ENCODE data around the gene ETS1. TPM values are rescaled to one million over a fixed set of nuclear protein-coding genes. Genes with fewer than 3 reads are reported as not detected.

ETS1 gene
- total and polyA plus RNA-seq, 12 donors, result 9.6 to 61.7 (median 43.1) TPM

DNA sequence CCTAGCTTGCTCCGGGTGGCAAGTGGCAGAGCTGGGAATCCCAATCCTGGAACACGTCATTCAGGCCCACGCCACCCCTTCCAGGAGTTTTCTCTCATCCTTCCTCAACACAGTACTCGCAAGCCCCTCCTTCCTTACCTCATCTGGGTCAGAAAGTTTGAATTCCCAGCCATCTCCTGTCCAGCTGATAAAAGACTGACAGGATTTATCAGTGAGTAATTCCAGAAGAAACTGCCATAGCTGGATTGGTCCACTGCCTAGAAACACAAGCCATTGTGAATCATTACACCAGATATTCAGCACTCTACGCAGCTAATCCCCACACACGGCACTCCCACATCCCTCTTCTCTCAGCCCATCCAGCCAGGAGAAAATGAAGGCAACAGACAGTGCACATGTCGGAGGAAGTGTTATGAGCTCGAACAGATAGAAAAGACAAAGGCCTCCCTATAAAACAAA lies 124.0 kb downstream of the ETS1 start:
- peak in 5 of 7 donors; percentile 48 to 75 (median 56) for DNase-seq
- Histone ChIP-seq H3K36me3 (replicated peaks in 1 of 2) (peaks cover 0 to 22% of the 10 kb centered on the region in 2 donors), H3K27me3 (no peaks in the 10 kb centered on the region), H3K27ac (peak overlapping the region in 4 of 5 donors; percentile 5 to 78 (median 48)), H3K9me3 (replicated peaks in 1 of 3) (no peaks in the 10 kb centered on the region), H3K4me3 (no peak overlapping the region), H3K4me1 (replicated peaks in 1 of 2) (peaks cover 6 to 19% of the 10 kb centered on the region in 2 donors)
- peak in 1 of 2 donors; percentile 61 for TF ChIP-seq POLR2A (IDR thresholded peaks at IDR 0.05)
- TF ChIP-seq, protein P1, sequence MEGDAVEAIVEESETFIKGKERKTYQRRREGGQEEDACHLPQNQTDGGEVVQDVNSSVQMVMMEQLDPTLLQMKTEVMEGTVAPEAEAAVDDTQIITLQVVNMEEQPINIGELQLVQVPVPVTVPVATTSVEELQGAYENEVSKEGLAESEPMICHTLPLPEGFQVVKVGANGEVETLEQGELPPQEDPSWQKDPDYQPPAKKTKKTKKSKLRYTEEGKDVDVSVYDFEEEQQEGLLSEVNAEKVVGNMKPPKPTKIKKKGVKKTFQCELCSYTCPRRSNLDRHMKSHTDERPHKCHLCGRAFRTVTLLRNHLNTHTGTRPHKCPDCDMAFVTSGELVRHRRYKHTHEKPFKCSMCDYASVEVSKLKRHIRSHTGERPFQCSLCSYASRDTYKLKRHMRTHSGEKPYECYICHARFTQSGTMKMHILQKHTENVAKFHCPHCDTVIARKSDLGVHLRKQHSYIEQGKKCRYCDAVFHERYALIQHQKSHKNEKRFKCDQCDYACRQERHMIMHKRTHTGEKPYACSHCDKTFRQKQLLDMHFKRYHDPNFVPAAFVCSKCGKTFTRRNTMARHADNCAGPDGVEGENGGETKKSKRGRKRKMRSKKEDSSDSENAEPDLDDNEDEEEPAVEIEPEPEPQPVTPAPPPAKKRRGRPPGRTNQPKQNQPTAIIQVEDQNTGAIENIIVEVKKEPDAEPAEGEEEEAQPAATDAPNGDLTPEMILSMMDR (IDR thresholded peaks at IDR 0.05), result no peak
- intact Hi-C loops (cut with DNase I), result no loop called here
- 43 to 59% (median 51%) methylated on average over 8 of the region's 8 CpGs for WGBS, 4 donors

DNA sequence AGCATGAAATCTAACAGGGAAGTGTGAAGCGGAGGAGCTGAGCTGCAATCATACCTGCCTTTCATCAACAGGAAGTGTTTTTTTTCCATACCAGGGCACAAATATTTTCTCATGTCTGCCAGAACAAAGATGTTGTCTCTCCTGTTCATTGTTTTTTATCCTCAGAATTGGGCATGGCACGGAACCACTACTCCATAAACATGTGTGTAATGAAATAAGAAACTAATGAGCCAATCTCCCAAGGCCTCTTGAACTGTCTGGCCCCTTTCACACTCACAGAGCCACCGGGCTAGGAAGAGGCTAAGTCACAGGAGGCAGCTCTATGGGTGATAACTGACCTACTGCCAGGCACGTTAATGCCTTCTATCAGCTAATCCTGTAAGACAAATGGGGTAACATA lies 124.4 kb downstream of the ETS1 start:
- Histone ChIP-seq H3K27me3 (no peaks in the 10 kb centered on the region), H3K9me3 (replicated peaks in 1 of 3) (no peaks in the 10 kb centered on the region), H3K4me3 (no peak overlapping the region), H3K4me1 (replicated peaks in 1 of 2) (peaks cover 10 to 16% of the 10 kb centered on the region in 2 donors), H3K27ac (peak overlapping the region in 4 of 5 donors; percentile 5 to 78 (median 48)), H3K36me3 (replicated peaks in 1 of 2) (peaks cover 0 to 22% of the 10 kb centered on the region in 2 donors)
- no peak for DNase-seq
- WGBS, 4 donors, result 62 to 75% (median 68%) methylated on average over 3 to 4 of the region's 4 CpGs
- intact Hi-C loops (cut with DNase I), result no loop called here
- no peak for TF ChIP-seq POLR2A (IDR thresholded peaks at IDR 0.05)
- TF ChIP-seq, protein P1 (IDR thresholded peaks at IDR 0.05), result no peak

DNA sequence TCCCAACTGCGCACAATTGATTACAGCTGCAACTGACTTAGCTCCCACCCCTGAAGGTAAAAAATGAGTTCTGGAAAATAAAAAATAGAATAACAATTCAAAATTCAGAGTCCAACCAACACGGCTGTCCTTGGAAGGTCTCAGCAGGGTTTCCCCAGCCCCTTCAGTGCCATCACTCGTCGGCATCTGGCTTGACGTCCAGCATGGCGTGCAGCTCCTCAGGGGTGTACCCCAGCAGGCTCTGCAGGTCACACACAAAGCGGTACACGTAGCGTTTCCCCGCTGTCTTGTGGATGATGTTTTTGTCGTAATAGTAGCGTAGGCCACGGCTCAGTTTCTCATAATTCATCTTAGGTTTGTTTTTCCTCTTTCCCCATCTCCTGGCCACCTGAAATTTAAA lies 125.2 kb downstream of the ETS1 start:
- Histone ChIP-seq H3K4me1 (replicated peaks in 1 of 2) (peaks cover 12 to 13% of the 10 kb centered on the region in 2 donors), H3K27me3 (no peaks in the 10 kb centered on the region), H3K36me3 (replicated peaks in 1 of 2) (peaks cover 0 to 22% of the 10 kb centered on the region in 2 donors), H3K4me3 (no peak overlapping the region), H3K27ac (no peak overlapping the region), H3K9me3 (replicated peaks in 1 of 3) (no peaks in the 10 kb centered on the region)
- WGBS, 4 donors, result 92 to 96% (median 94%) methylated on average over 13 of the region's 13 CpGs
- no peak for DNase-seq
- TF ChIP-seq, protein P1 (IDR thresholded peaks at IDR 0.05), result no peak
- TF ChIP-seq POLR2A (IDR thresholded peaks at IDR 0.05), result no peak
- intact Hi-C loops (cut with DNase I), result no loop called here

- 17 to 42% (median 27%) methylated on average over 5 of the region's 5 CpGs for WGBS, 4 donors
- Histone ChIP-seq H3K27ac (peak overlapping the region in 2 of 5 donors; percentile 68 to 72), H3K27me3 (no peaks in the 10 kb centered on the region), H3K9me3 (replicated peaks in 1 of 3) (no peaks in the 10 kb centered on the region), H3K36me3 (replicated peaks in 1 of 2) (peaks cover 0 to 22% of the 10 kb centered on the region in 2 donors), H3K4me3 (no peak overlapping the region), H3K4me1 (replicated peaks in 1 of 2) (peaks cover 0 to 9% of the 10 kb centered on the region in 2 donors)
- DNase-seq, result peak in 1 of 7 donors; percentile 31
- no peak for TF ChIP-seq POLR2A (IDR thresholded peaks at IDR 0.05)
- TF ChIP-seq, protein P1 (IDR thresholded peaks at IDR 0.05), result no peak
- intact Hi-C loops (cut with DNase I), result no loop called here
These were observed 129.0 kb downstream of the ETS1 start for GRCh38 chr11:128458321-128458720.

Data from adrenal gland (tissue), 12 donors.